Left ventricle myocardium inferior (tissue), 1 donor: ENCODE measurements around the gene GJC1. TPM values are rescaled to one million over a fixed set of nuclear protein-coding genes. Genes with fewer than 3 reads are reported as not detected.

ENCODE experiments used
- DNase-seq: peaks from one replicate; pipeline ENCODE4 v3.0.0-alpha.2; 2020
- H3K27ac ChIP-seq: fragments of 200-600 bp; replicated peaks from 2 replicates; pipeline ENCODE4 v1.8.0; 2021
- H3K27me3 ChIP-seq: fragments of 200-600 bp; 2 replicates; pipeline ENCODE4 v1.8.0; 2021; ENCODE audit warnings: low read depth
- H3K36me3 ChIP-seq: fragments of 200-600 bp; 2 replicates; pipeline ENCODE4 v1.8.0; 2021
- H3K4me1 ChIP-seq: fragments of 200-600 bp; 2 replicates; pipeline ENCODE4 v1.8.0; 2021
- H3K4me3 ChIP-seq: fragments of 200-600 bp; 2 replicates; pipeline ENCODE4 v1.8.0; 2021; ENCODE audit warnings: mild to moderate bottlenecking, moderate library complexity
- H3K9me3 ChIP-seq: fragments of 200-600 bp; replicated peaks from 2 replicates; pipeline ENCODE4 v1.8.0; 2021
- CTCF ChIP-seq: fragments of 200-600 bp; IDR thresholded peaks from 2 replicates; pipeline ENCODE4 v1.8.0; 2021; ENCODE audit warnings: antibody characterized with exemption, mild to moderate bottlenecking, borderline replicate concordance
- intact Hi-C: fragments of 100-400 bp; cut with micrococcal nuclease; formaldehyde crosslinking; loops from one replicate; pipeline ENCODE4 v1.11.0; 2022
- total RNA-seq: library from RNA; stranded (reverse); fragmentation: NEBNext Ultra II Directional; extraction: Animal tissue kit (Norgen Biotek cat#: 25700); gene quantifications from one replicate; pipeline ENCODE4 v1.2.1, GENCODE V29; 2021
- donor health status: DM: no; HTN: yes; CAD: no; lungs with severe emphysema.

The GJC1 gene
- total RNA-seq, 1 donor from 2014 or later, result 18.8 TPM

- Histone ChIP-seq H3K36me3 (peaks cover 87% of the 10 kb centered on the region), H3K4me3 (no peak overlapping the region), H3K9me3 (no peaks in the 10 kb centered on the region), H3K27ac (no peak overlapping the region), H3K27me3 (no peaks in the 10 kb centered on the region), H3K4me1 (peaks cover 24% of the 10 kb centered on the region)
- intact Hi-C loops, result loop anchor here (2.0 kb wide), 1 partner anchor 86 kb away; no protein-coding TSS in a partner anchor
- no peak for DNase-seq
- TF ChIP-seq CTCF, result no peak
Measured at GRCh38 chr17:44864831-44865230, 34.7 kb upstream of the GJC1 start.

- Histone ChIP-seq H3K9me3 (no peaks in the 10 kb centered on the region), H3K36me3 (peaks cover 88% of the 10 kb centered on the region), H3K27ac (no peak overlapping the region), H3K4me1 (peaks cover 17% of the 10 kb centered on the region), H3K27me3 (no peaks in the 10 kb centered on the region), H3K4me3 (no peak overlapping the region)
- no peak for DNase-seq
- intact Hi-C loops, result no loop called here
- no peak for TF ChIP-seq CTCF
Measured at GRCh38 chr17:44863061-44863918, 33.2 kb upstream of the GJC1 start.

GRCh38 chr17:44862278-44862914 is 32.3 kb upstream of the GJC1 start:
- Histone ChIP-seq H3K27me3 (no peaks in the 10 kb centered on the region), H3K4me3 (no peak overlapping the region), H3K27ac (no peak overlapping the region), H3K36me3 (peaks cover 91% of the 10 kb centered on the region), H3K4me1 (peaks cover 8% of the 10 kb centered on the region), H3K9me3 (no peaks in the 10 kb centered on the region)
- intact Hi-C loops, result no loop called here
- TF ChIP-seq CTCF, result no peak
- DNase-seq, result no peak

- no peak for DNase-seq
- no peak for TF ChIP-seq CTCF
- H3K9me3 ChIP-seq, result no peaks in the 10 kb centered on the region
- H3K27me3 ChIP-seq, result no peaks in the 10 kb centered on the region
- no peak overlapping the region for H3K4me3 ChIP-seq
- intact Hi-C loops, result no loop called here
- H3K4me1 ChIP-seq, result peaks cover 6% of the 10 kb centered on the region
- H3K36me3 ChIP-seq, result peaks cover 100% of the 10 kb centered on the region
- no peak overlapping the region for H3K27ac ChIP-seq
Measured at GRCh38 chr17:44859701-44860100, 29.6 kb upstream of the GJC1 start.

GRCh38 chr17:44854192-44854591 is 24.1 kb upstream of the GJC1 start:
- Histone ChIP-seq H3K4me1 (no peaks in the 10 kb centered on the region), H3K36me3 (peaks cover 95% of the 10 kb centered on the region), H3K27me3 (no peaks in the 10 kb centered on the region), H3K4me3 (no peak overlapping the region), H3K27ac (no peak overlapping the region), H3K9me3 (no peaks in the 10 kb centered on the region)
- intact Hi-C loops, result no loop called here
- no peak for TF ChIP-seq CTCF
- no peak for DNase-seq
